HL-60 (cell line): ENCODE data around the gene MOK.

ENCODE experiments used
- CTCF ChIP-seq: IDR thresholded peaks from one replicate; pipeline ENCODE4 v1.5.1; 2011; ENCODE audit warnings: low read length, control low read depth, inconsistent platforms; ENCODE audit not compliant: insufficient read depth
- POLR2AphosphoS5 ChIP-seq: IDR thresholded peaks from 2 replicates; pipeline ENCODE4 v1.6.1; 2012; ENCODE audit warnings: low read depth
- TF ChIP-seq, protein P1 (sequence below): IDR thresholded peaks from 2 replicates; pipeline ENCODE4 v1.6.1; 2012; ENCODE audit warnings: low read depth; ENCODE audit not compliant: insufficient replicate concordance

GRCh38 chr14:102206918-102207317 is 98.0 kb downstream of the MOK start:
- TF ChIP-seq CTCF (no peak), POLR2AphosphoS5 (no peak)
- TF ChIP-seq, protein P1, sequence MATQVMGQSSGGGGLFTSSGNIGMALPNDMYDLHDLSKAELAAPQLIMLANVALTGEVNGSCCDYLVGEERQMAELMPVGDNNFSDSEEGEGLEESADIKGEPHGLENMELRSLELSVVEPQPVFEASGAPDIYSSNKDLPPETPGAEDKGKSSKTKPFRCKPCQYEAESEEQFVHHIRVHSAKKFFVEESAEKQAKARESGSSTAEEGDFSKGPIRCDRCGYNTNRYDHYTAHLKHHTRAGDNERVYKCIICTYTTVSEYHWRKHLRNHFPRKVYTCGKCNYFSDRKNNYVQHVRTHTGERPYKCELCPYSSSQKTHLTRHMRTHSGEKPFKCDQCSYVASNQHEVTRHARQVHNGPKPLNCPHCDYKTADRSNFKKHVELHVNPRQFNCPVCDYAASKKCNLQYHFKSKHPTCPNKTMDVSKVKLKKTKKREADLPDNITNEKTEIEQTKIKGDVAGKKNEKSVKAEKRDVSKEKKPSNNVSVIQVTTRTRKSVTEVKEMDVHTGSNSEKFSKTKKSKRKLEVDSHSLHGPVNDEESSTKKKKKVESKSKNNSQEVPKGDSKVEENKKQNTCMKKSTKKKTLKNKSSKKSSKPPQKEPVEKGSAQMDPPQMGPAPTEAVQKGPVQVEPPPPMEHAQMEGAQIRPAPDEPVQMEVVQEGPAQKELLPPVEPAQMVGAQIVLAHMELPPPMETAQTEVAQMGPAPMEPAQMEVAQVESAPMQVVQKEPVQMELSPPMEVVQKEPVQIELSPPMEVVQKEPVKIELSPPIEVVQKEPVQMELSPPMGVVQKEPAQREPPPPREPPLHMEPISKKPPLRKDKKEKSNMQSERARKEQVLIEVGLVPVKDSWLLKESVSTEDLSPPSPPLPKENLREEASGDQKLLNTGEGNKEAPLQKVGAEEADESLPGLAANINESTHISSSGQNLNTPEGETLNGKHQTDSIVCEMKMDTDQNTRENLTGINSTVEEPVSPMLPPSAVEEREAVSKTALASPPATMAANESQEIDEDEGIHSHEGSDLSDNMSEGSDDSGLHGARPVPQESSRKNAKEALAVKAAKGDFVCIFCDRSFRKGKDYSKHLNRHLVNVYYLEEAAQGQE: no peak
